Left lung (tissue), 10 donors: ENCODE data around the gene HNRNPUL1. TPM values are rescaled to one million over a fixed set of nuclear protein-coding genes. Genes with fewer than 3 reads are reported as not detected.

ENCODE experiments used
- ATAC-seq: fragments of 200-7000 bp; cut with Tn5 transposase; one replicate; pipeline ENCODE4 v1.9.1; 2020; ENCODE audit warnings: moderate library complexity
- DNase-seq, 4 donors: peaks; one replicate each; pipeline ENCODE4 v3.0.0-alpha.2; 2013 to 2020
- H3K27ac ChIP-seq, 2 donors: fragments of 200-600 bp; sonication (generic) in 1 of 2; one replicate each; pipeline versions ENCODE4 v1.5.0 to v1.8.0; 2020 to 2021
- H3K27me3 ChIP-seq, 2 donors: fragments of 200-600 bp; sonication (generic) in 1 of 2; one replicate each; pipeline versions ENCODE4 v1.5.0 to v1.8.0; 2020 to 2021
- H3K36me3 ChIP-seq, 2 donors: fragments of 200-600 bp; sonication (generic) in 1 of 2; one replicate each; pipeline versions ENCODE4 v1.5.0 to v1.8.0; 2020 to 2021
- H3K4me1 ChIP-seq, 2 donors: fragments of 200-600 bp; one replicate each; pipeline ENCODE4 v1.8.0; 2021
- H3K4me3 ChIP-seq, 2 donors: fragments of 200-600 bp; sonication (generic) in 1 of 2; one replicate each; pipeline versions ENCODE4 v1.5.0 to v1.8.0; 2020 to 2021; ENCODE audit warnings: mild to moderate bottlenecking in 1 of 2
- H3K9me3 ChIP-seq, 2 donors: fragments of 200-600 bp; sonication (generic) in 1 of 2; one replicate each; pipeline versions ENCODE4 v1.5.0 to v1.8.0; 2020 to 2021
- CTCF ChIP-seq, 2 donors: fragments of 200-600 bp; sonication (generic) in 1 of 2; IDR thresholded peaks; one replicate each; pipeline versions ENCODE4 v1.5.0 to v1.8.0; 2021; ENCODE audit warnings: antibody characterized with exemption in 2 of 2
- intact Hi-C, 2 donors: fragments of 100-400 bp; cut with DNase I; formaldehyde crosslinking; loops; one replicate each; pipeline versions ENCODE4 v1.11.2 to v1.14.2; 2022
- polyA plus RNA-seq, 6 donors: library from polyadenylated mRNA; unstranded; fragments of 120-200 nt; gene quantifications; one replicate each; pipeline ENCODE4 v1.2.1, GENCODE V29; 2013; ENCODE audit not compliant: insufficient read length in 6 of 6
- total RNA-seq, 2 donors: library from RNA; stranded (reverse); fragmentation: NEBNext Ultra II Directional; extraction: Animal tissue kit (Norgen Biotek cat#: 25700); gene quantifications; one replicate each; pipeline ENCODE4 v1.2.1, GENCODE V29; 2021
- donor health status: DM: no; HTN: yes; CAD: no.
- donor health status: DM: no; HTN: no; CAD: no.

HNRNPUL1 gene
- total and polyA plus RNA-seq, 8 donors, result 168 to 240 (median 227) TPM

GRCh38 chr19:41249707-41250423 lies 14.3 kb upstream of the HNRNPUL1 start:
- no peak for ATAC-seq
- intact Hi-C loops, result no loop called here
- no peak for DNase-seq
- Histone ChIP-seq H3K9me3 (no peaks in the 10 kb centered on the region), H3K27ac (no peak overlapping the region), H3K36me3 (peaks cover 0 to 20% of the 10 kb centered on the region in 2 donors), H3K4me3 (no peak overlapping the region), H3K4me1 (no peaks in the 10 kb centered on the region), H3K27me3 (no peaks in the 10 kb centered on the region)
- no peak for TF ChIP-seq CTCF (IDR thresholded peaks at IDR 0.05)

GRCh38 chr19:41253660-41254059 lies 10.5 kb upstream of the HNRNPUL1 start:
- H3K4me1 ChIP-seq, result no peaks in the 10 kb centered on the region
- DNase-seq, result no peak
- no peaks in the 10 kb centered on the region for H3K9me3 ChIP-seq
- no peak for TF ChIP-seq CTCF (IDR thresholded peaks at IDR 0.05)
- H3K27ac ChIP-seq, result no peak overlapping the region
- intact Hi-C loops, result no loop called here
- H3K36me3 ChIP-seq, result peaks cover 0 to 41% of the 10 kb centered on the region in 2 donors
- ATAC-seq, result no peak
- H3K27me3 ChIP-seq, result no peaks in the 10 kb centered on the region
- H3K4me3 ChIP-seq, result no peak overlapping the region

- intact Hi-C loops, result no loop called here
- Histone ChIP-seq H3K27me3 (no peaks in the 10 kb centered on the region), H3K9me3 (no peaks in the 10 kb centered on the region), H3K36me3 (peaks cover 0 to 44% of the 10 kb centered on the region in 2 donors), H3K4me3 (no peak overlapping the region), H3K27ac (no peak overlapping the region), H3K4me1 (no peaks in the 10 kb centered on the region)
- TF ChIP-seq CTCF (IDR thresholded peaks at IDR 0.05), result no peak
- no peak for ATAC-seq
- DNase-seq, result no peak
Measured at GRCh38 chr19:41255171-41255570, 9.0 kb upstream of the HNRNPUL1 start.

- peak overlapping the region; percentile 46 to 54 for H3K4me3 ChIP-seq
- H3K4me1 ChIP-seq, result peaks cover 14 to 26% of the 10 kb centered on the region in 2 donors
- DNase-seq, result no peak
- H3K27ac ChIP-seq, result peak overlapping the region; percentile 95 to 99
- ATAC-seq, result no peak
- intact Hi-C loops, result loop anchor here in 1 of 2 donors (5.0 kb wide), 1 partner anchor 59 kb away; no protein-coding TSS in a partner anchor
- no peaks in the 10 kb centered on the region for H3K27me3 ChIP-seq
- peaks cover 0 to 23% of the 10 kb centered on the region in 2 donors for H3K36me3 ChIP-seq
- no peak for TF ChIP-seq CTCF (IDR thresholded peaks at IDR 0.05)
- H3K9me3 ChIP-seq, result no peaks in the 10 kb centered on the region
Measured at GRCh38 chr19:41261474-41262190, 2.5 kb upstream of the HNRNPUL1 start.
